Panc1 (cell line): ENCODE measurements around the gene BCL2. TPM values are rescaled to one million over a fixed set of nuclear protein-coding genes. Genes with fewer than 3 reads are reported as not detected.

Experiments
- ATAC-seq: fragments of 200-7000 bp; cut with Tn5 transposase; 2 replicates; pipeline ENCODE4 v1.9.1; 2020; ENCODE audit warnings: mild to moderate bottlenecking, moderate library complexity
- BruUV-seq: library from RNA; stranded (reverse); fragments of 400-500 nt; replicated peaks from 2 replicates; lab custom pipeline; 2021; lab: Mats Ljungman, UMichigan
- CTCF ChIA-PET: fragments of 300-600 bp; sonication (Branson Sonifier 250); formaldehyde crosslinking; loops from one replicate; lab custom pipeline; 2022; ENCODE audit warnings: antibody characterized with exemption; lab: Charles Lee
- POLR2A ChIA-PET: fragments of 300-600 bp; sonication (Branson Sonifier 250); formaldehyde crosslinking; loops from one replicate; lab custom pipeline; 2022; ENCODE audit warnings: antibody characterized with exemption; lab: Charles Lee
- DNase-seq: peaks from one replicate; pipeline ENCODE4 v3.0.0-alpha.2; 2010; ENCODE audit warnings: low read depth, low spot score
- H3K27ac ChIP-seq: 2 replicates; pipeline ENCODE4 v1.5.1; 2011; ENCODE audit warnings: mild to moderate bottlenecking, low read length, inconsistent platforms
- H3K27me3 ChIP-seq: fragments of 200-500 bp; sonication (Bioruptor generic); 2 replicates; pipeline ENCODE4 v1.6.0; 2014; ENCODE audit warnings: low read length, inconsistent platforms; ENCODE audit not compliant: control insufficient read depth, insufficient read depth
- H3K36me3 ChIP-seq: fragments of 200-500 bp; sonication (Bioruptor generic); 2 replicates; pipeline ENCODE4 v1.5.1; 2014; ENCODE audit warnings: inconsistent platforms, mild to moderate bottlenecking, low read length, moderate library complexity; ENCODE audit not compliant: control insufficient read depth, insufficient read depth
- H3K4me1 ChIP-seq: 2 replicates; pipeline ENCODE4 v1.5.1; 2011; ENCODE audit warnings: inconsistent platforms, mild to moderate bottlenecking, low read length, moderate library complexity; ENCODE audit not compliant: control insufficient read depth, insufficient read depth
- H3K4me3 ChIP-seq, 2 experiments: 2 replicates each; pipeline ENCODE4 v1.5.1; 2011 to 2012; ENCODE audit warnings: low read depth in 2 of 2, low read length in 2 of 2, mild to moderate bottlenecking in 2 of 2, inconsistent platforms in 1 of 2, moderate library complexity in 1 of 2
- H3K9me3 ChIP-seq: fragments of 200-500 bp; sonication (Bioruptor generic); 2 replicates; pipeline ENCODE4 v1.5.1; 2014; ENCODE audit warnings: low read depth, mild to moderate bottlenecking, inconsistent platforms, low read length, moderate library complexity; ENCODE audit not compliant: control insufficient read depth, insufficient read depth
- CTCF ChIP-seq: fragments of 450-650 bp; IDR thresholded peaks from 2 replicates; pipeline ENCODE4 v1.5.1; 2017; ENCODE audit warnings: mild to moderate bottlenecking
- POLR2AphosphoS5 ChIP-seq: IDR thresholded peaks from 2 replicates; pipeline ENCODE4 v1.6.1; 2012; ENCODE audit warnings: mild to moderate bottlenecking, low read depth, low read length, moderate library complexity
- REST ChIP-seq, 2 experiments: IDR thresholded peaks; 2 replicates each; pipeline ENCODE4 v1.6.1; 2011 to 2012; ENCODE audit warnings: low read depth in 2 of 2, control low read depth in 1 of 2, low read length in 1 of 2, mild to moderate bottlenecking in 1 of 2, moderate library complexity in 1 of 2; ENCODE audit not compliant: insufficient read depth in 1 of 2
- SIN3A ChIP-seq: IDR thresholded peaks from 2 replicates; pipeline ENCODE4 v1.6.1; 2012; ENCODE audit warnings: low read depth, mild to moderate bottlenecking, low read length, moderate library complexity, borderline replicate concordance; ENCODE audit not compliant: insufficient read depth
- TCF7L2 ChIP-seq: IDR thresholded peaks from 2 replicates; pipeline ENCODE4 v1.6.1; 2011; ENCODE audit warnings: mild to moderate bottlenecking, low read depth, low read length, inconsistent platforms
- in situ Hi-C: cut with HindIII; loops from 2 replicates; pipeline ENCODE4 v1.10.0; 2016; ENCODE audit warnings: low sequenced_read_pairs, low pct_unique_long_range_greater_than_20kb
- intact Hi-C: fragments of 100-400 bp; cut with micrococcal nuclease; formaldehyde crosslinking; loops from one replicate; pipeline ENCODE4 v1.10.0; 2022; ENCODE audit not compliant: unreplicated experiment
- total RNA-seq: library from RNA; stranded (reverse); gene quantifications from one replicate; pipeline ENCODE4 v1.2.1, GENCODE V29; 2021; ENCODE audit not compliant: unreplicated experiment

The BCL2 gene
- total RNA-seq, 1 experiment from 2014 or later: 0.72 TPM

- CTCF ChIA-PET: no interaction called here
- in situ Hi-C loops (no loop called here), intact Hi-C loops (no loop called here)
- Histone ChIP-seq H3K4me3 (peak overlapping the region; percentile 41 to 50), H3K27me3 (peaks cover 22% of the 10 kb centered on the region), H3K36me3 (peaks cover 2% of the 10 kb centered on the region; the same call in 1 of the 2 replicates), H3K27ac (no peak overlapping the region), H3K4me1 (peaks cover 6% of the 10 kb centered on the region; the same call in 1 of the 2 replicates), H3K9me3 (no peaks in the 10 kb centered on the region)
- no peak for DNase-seq
- peak; percentile 89 for ATAC-seq
- POLR2A ChIA-PET: no interaction called here
- TF ChIP-seq REST (IDR thresholded peaks at IDR 0.05; ENCODE audit: insufficient read depth in 1 of 2, low read depth in 2 of 2, low read length in 1 of 2): no peak
- TF ChIP-seq CTCF: peak; percentile 50
- no TSS peak for BruUV-seq
Observed at GRCh38 chr18:63320123-63320974, 780 bp upstream of the BCL2 start.

- no TSS peak for BruUV-seq
Observed at GRCh38 chr18:63318889-63319382, 633 bp downstream of the BCL2 start.

More at GRCh38 chr18:63318889-63319382, 633 bp downstream of the BCL2 start:
- peak overlapping the region; percentile 50 to 60 for H3K4me3 ChIP-seq
- H3K36me3 ChIP-seq: peaks cover 2% of the 10 kb centered on the region; the same call in 1 of the 2 replicates
- intact Hi-C loops: no loop called here
- peaks cover 26% of the 10 kb centered on the region for H3K27me3 ChIP-seq
- no peaks in the 10 kb centered on the region for H3K9me3 ChIP-seq
- no peak for DNase-seq
- ChIA-PET POLR2A (no interaction called here), CTCF (no interaction called here)
- in situ Hi-C loops: no loop called here
- no peak for TF ChIP-seq CTCF
- no peak for TF ChIP-seq SIN3A
- no peak for TF ChIP-seq POLR2AphosphoS5
- no peak for TF ChIP-seq REST (IDR thresholded peaks at IDR 0.05; ENCODE audit: insufficient read depth in 1 of 2, low read depth in 2 of 2, low read length in 1 of 2)
- no peak for TF ChIP-seq TCF7L2
- ATAC-seq: no peak
- H3K27ac ChIP-seq: no peak overlapping the region
- peaks cover 6% of the 10 kb centered on the region; the same call in 1 of the 2 replicates for H3K4me1 ChIP-seq
